Vagina (tissue), 2 donors: Measurements from ENCODE around the gene ITGA6. TPM values are rescaled to one million over a fixed set of nuclear protein-coding genes. Genes with fewer than 3 reads are reported as not detected.

Source experiments
- DNase-seq, 2 donors: peaks; one replicate each; pipeline ENCODE4 v3.0.0-alpha.2; 2017; ENCODE audit errors: extremely low spot score in 2 of 2
- H3K27ac ChIP-seq: fragments of 200-600 bp; sonication (generic); one replicate; pipeline ENCODE4 v1.5.1; 2019
- H3K27me3 ChIP-seq: fragments of 200-600 bp; sonication (generic); one replicate; pipeline ENCODE4 v1.5.1; 2019
- H3K36me3 ChIP-seq, 2 donors: fragments of 200-600 bp; sonication (generic); one replicate each; pipeline ENCODE4 v1.5.1; 2017 to 2019
- H3K4me1 ChIP-seq: fragments of 200-600 bp; sonication (generic); one replicate; pipeline ENCODE4 v1.5.1; 2019
- H3K4me3 ChIP-seq, 2 donors: fragments of 200-600 bp; sonication (generic); 1 replicate in 1 of 2; 2 replicates in 1 of 2; pipeline ENCODE4 v1.5.1; 2016 to 2019
- H3K9me3 ChIP-seq: fragments of 200-600 bp; sonication (generic); one replicate; pipeline ENCODE4 v1.5.1; 2019
- POLR2A ChIP-seq, 2 donors: fragments of 450-650 bp; IDR thresholded peaks; one replicate each; pipeline ENCODE4 v1.6.1; 2017; ENCODE audit warnings: antibody characterized with exemption in 2 of 2, mild to moderate bottlenecking in 2 of 2, moderate library complexity in 2 of 2
- POLR2AphosphoS5 ChIP-seq, 2 donors: sonication (generic); formaldehyde crosslinking; IDR thresholded peaks; one replicate each; pipeline ENCODE4 v1.9.0; 2017; ENCODE audit warnings: antibody characterized with exemption in 2 of 2, mild to moderate bottlenecking in 2 of 2, low read depth in 1 of 2; ENCODE audit not compliant: insufficient read depth in 1 of 2
- intact Hi-C: fragments of 100-400 bp; cut with DNase I; formaldehyde crosslinking; loops from one replicate; pipeline ENCODE4 v1.15.1; 2023
- total RNA-seq: library from RNA; depleted of rRNA; stranded (reverse); fragments of >200 nt; gene quantifications from one replicate; pipeline ENCODE4 v1.2.3, GENCODE V29; 2016
- TF ChIP-seq, protein P1 (sequence below), 3 experiments: fragments of 450-650 bp in 2 of 3; fragments of 200-600 bp in 1 of 3; sonication (generic) in 1 of 3; IDR thresholded peaks; one replicate each; pipeline ENCODE4 v1.5.1; 2017 to 2019; ENCODE audit warnings: antibody characterized with exemption in 3 of 3, mild to moderate bottlenecking in 2 of 3, moderate library complexity in 2 of 3

The ITGA6 gene
- total RNA-seq, 1 donor from 2014 or later = 82.3 TPM

DNA sequence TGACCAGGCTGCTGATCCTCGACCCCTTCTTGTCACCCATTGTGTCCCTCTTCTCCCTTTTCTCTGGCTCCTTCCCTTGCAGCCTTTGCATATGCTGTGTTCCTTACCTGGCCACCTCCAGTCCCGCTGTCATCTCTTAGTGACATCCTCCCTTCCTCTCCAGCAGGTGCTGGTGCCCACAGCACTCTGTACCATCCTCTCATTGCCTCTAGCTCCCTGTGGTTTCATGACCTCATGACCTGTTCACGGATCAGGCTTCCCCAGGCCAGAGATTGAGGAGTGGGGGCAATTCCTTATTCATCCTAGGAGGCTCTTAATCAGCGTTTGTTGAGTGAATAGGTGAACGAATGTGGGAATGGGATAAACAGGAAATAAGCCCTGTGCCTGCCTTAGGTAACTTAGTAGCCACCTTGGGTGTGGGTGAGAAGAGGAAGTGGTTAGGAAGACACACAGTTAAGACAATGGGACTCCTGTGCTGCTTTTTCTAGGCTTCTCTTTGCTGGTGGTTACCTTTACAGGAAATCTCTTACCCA is 35.5 kb downstream of the ITGA6 start:
- Histone ChIP-seq H3K27ac (peak overlapping the region; percentile 44), H3K4me1 (peaks cover 44% of the 10 kb centered on the region), H3K4me3 (no peak overlapping the region), H3K9me3 (no peaks in the 10 kb centered on the region), H3K27me3 (no peaks in the 10 kb centered on the region), H3K36me3 (no peaks in the 10 kb centered on the region)
- no peak for TF ChIP-seq POLR2AphosphoS5 (IDR thresholded peaks at IDR 0.05; ENCODE audit: insufficient read depth in 1 of 2, low read depth in 1 of 2)
- TF ChIP-seq POLR2A (IDR thresholded peaks at IDR 0.05) = no peak
- TF ChIP-seq, protein P1, sequence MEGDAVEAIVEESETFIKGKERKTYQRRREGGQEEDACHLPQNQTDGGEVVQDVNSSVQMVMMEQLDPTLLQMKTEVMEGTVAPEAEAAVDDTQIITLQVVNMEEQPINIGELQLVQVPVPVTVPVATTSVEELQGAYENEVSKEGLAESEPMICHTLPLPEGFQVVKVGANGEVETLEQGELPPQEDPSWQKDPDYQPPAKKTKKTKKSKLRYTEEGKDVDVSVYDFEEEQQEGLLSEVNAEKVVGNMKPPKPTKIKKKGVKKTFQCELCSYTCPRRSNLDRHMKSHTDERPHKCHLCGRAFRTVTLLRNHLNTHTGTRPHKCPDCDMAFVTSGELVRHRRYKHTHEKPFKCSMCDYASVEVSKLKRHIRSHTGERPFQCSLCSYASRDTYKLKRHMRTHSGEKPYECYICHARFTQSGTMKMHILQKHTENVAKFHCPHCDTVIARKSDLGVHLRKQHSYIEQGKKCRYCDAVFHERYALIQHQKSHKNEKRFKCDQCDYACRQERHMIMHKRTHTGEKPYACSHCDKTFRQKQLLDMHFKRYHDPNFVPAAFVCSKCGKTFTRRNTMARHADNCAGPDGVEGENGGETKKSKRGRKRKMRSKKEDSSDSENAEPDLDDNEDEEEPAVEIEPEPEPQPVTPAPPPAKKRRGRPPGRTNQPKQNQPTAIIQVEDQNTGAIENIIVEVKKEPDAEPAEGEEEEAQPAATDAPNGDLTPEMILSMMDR (IDR thresholded peaks at IDR 0.05) = no peak
- intact Hi-C loops = loop anchor here (2.0 kb wide), 1 partner anchor 290 kb away; no protein-coding TSS in a partner anchor
- no peak for DNase-seq

DNA sequence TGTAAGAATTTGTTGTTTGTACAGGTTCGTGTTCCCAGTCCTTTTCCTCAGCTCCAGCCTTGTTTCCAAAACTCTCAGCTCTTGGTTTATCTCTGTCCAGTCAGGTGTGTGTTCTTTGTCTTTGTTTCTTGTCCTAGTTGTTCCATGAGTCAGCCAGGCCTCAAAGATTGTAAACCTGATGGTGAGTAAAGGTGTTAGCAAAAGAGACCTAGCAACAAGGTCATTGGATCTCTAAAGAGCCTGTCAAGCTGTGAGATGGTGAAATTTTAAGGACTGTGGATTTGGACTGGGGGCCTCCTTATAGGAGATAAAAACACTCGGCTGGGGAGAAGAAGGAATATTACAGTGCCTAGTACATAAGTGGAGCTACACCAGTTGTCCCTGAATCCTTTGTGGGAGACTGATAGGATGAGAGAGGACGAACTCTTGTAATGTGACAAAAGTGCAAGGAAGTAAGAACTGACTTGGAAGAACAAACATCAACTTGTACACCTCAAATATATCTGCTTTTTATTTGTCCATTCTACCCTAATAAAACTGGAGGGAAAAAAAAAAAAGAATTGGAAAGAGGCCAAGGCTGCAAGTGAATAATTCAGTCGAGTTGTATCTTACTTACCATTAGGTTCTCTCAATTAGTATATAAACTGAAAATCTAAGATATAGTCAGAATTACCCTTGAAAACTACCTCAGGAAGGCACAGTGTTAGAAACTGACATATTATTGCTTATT is 37.2 kb downstream of the ITGA6 start:
- Histone ChIP-seq H3K36me3 (no peaks in the 10 kb centered on the region), H3K27ac (peak overlapping the region; percentile 44), H3K4me1 (peaks cover 44% of the 10 kb centered on the region), H3K9me3 (no peaks in the 10 kb centered on the region), H3K27me3 (no peaks in the 10 kb centered on the region), H3K4me3 (no peak overlapping the region)
- TF ChIP-seq, protein P1 (IDR thresholded peaks at IDR 0.05) = no peak
- TF ChIP-seq POLR2AphosphoS5 (IDR thresholded peaks at IDR 0.05; ENCODE audit: insufficient read depth in 1 of 2, low read depth in 1 of 2) (peak in 1 of 2 donors; percentile 39), POLR2A (IDR thresholded peaks at IDR 0.05) (no peak)
- intact Hi-C loops = no loop called here
- DNase-seq = no peak

DNA sequence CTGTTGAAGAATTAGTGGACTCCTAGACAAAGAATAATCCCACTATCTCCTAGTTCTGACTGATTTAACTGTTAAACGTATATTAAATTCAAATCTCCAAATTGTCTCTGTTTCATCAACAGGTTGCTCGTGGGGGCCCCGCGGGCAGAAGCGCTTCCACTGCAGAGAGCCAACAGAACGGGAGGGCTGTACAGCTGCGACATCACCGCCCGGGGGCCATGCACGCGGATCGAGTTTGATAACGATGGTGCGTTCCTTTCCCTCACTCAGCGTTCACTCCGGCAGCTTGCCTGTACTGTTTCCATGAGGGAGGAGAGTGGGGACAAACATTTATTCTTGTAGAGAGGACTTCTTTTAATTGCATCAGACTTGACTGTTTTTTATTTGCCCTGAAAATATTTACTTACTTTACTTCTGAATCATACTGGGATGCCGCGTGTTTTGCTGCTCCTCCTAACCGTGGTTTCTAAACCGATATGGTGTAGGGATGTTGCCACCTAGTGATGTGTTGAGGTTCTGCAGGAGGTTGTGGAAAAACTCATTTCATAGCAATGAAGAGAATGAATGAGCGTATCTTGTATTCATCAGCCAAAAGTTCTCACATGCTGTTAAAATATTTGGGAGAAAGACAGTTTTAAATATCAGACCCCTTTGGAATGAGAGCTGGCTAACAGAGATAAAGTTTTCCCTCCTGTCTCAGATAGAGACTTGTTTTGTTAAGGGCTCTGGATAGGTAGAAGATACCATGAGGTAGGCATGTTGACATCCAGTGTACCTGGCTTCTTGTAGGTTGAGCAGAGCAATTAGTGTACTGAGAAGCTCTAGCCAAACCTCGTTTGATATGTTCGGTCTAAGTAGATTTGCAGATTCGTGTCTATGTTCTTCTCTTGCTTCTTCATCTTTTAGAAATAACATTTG is 38.3 kb downstream of the ITGA6 start:
- Histone ChIP-seq H3K4me3 (peak overlapping the region; percentile 23 to 25), H3K36me3 (no peaks in the 10 kb centered on the region), H3K9me3 (no peaks in the 10 kb centered on the region), H3K27me3 (no peaks in the 10 kb centered on the region), H3K27ac (peak overlapping the region; percentile 24), H3K4me1 (peaks cover 44% of the 10 kb centered on the region)
- peak; percentile 27 to 65 for TF ChIP-seq POLR2AphosphoS5 (IDR thresholded peaks at IDR 0.05; ENCODE audit: insufficient read depth in 1 of 2, low read depth in 1 of 2)
- TF ChIP-seq POLR2A (IDR thresholded peaks at IDR 0.05) = no peak
- TF ChIP-seq, protein P1 (IDR thresholded peaks at IDR 0.05) = peak; percentile 63 to 95 (median 81)
- intact Hi-C loops = no loop called here
- DNase-seq = no peak

DNA sequence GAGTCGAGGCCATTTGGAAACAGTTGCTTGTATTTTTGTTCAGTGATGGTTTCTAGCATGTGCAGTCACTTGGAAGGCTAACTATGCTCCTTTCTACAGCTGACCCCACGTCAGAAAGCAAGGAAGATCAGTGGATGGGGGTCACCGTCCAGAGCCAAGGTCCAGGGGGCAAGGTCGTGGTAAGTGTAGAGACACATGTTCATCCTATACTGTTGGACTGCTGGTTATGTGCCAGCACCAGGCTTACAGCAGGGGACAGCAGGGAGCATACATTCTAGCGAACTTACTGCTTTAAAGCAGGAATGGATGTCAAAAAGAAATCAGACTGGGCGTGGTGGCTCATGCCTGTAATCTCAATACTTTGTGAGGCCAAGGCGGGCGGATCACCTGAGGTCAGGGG is 40.0 kb downstream of the ITGA6 start:
- intact Hi-C loops = no loop called here
- no peak overlapping the region for H3K4me3 ChIP-seq
- TF ChIP-seq POLR2AphosphoS5 (IDR thresholded peaks at IDR 0.05; ENCODE audit: insufficient read depth in 1 of 2, low read depth in 1 of 2) = no peak
- no peak for TF ChIP-seq POLR2A (IDR thresholded peaks at IDR 0.05)
- TF ChIP-seq, protein P1 (IDR thresholded peaks at IDR 0.05) = no peak
- H3K4me1 ChIP-seq = peaks cover 28% of the 10 kb centered on the region
- no peak overlapping the region for H3K27ac ChIP-seq
- no peak for DNase-seq
- H3K36me3 ChIP-seq = no peaks in the 10 kb centered on the region
- no peaks in the 10 kb centered on the region for H3K27me3 ChIP-seq
- H3K9me3 ChIP-seq = no peaks in the 10 kb centered on the region
